H9 (cell line): ENCODE results near the gene CYP19A1. TPM values are rescaled to one million over a fixed set of nuclear protein-coding genes. Genes with fewer than 3 reads are reported as not detected.

Source experiments
- DNase-seq: peaks from one replicate; pipeline ENCODE4 v3.0.0-alpha.2; 2017
- H2AFZ ChIP-seq: one replicate; pipeline ENCODE4 v1.6.1; 2013; ENCODE audit warnings: mild to moderate bottlenecking, low read length, control low read depth, moderate library complexity
- H2AK5ac ChIP-seq: 2 replicates; pipeline ENCODE4 v1.6.1; 2013; ENCODE audit warnings: low read length, control low read depth, mixed read lengths; ENCODE audit not compliant: insufficient read length
- H2BK120ac ChIP-seq: one replicate; pipeline ENCODE4 v1.6.1; 2013; ENCODE audit warnings: low read depth, mild to moderate bottlenecking, low read length, control low read depth, inconsistent platforms; ENCODE audit not compliant: poor library complexity, severe bottlenecking
- H2BK12ac ChIP-seq: 2 replicates; pipeline ENCODE4 v1.6.1; 2013; ENCODE audit warnings: low read length, control low read depth, mixed read lengths, low read depth; ENCODE audit not compliant: insufficient read length
- H2BK15ac ChIP-seq: 2 replicates; pipeline ENCODE4 v1.6.1; 2013; ENCODE audit warnings: low read depth, low read length, control low read depth
- H2BK20ac ChIP-seq: one replicate; pipeline ENCODE4 v1.6.1; 2013; ENCODE audit warnings: low read depth, mild to moderate bottlenecking, low read length, control low read depth, inconsistent platforms; ENCODE audit not compliant: poor library complexity, severe bottlenecking
- H2BK5ac ChIP-seq: 2 replicates; pipeline ENCODE4 v1.6.1; 2013; ENCODE audit warnings: low read length, control low read depth, mixed read lengths; ENCODE audit not compliant: insufficient read length
- H3K14ac ChIP-seq: 2 replicates; pipeline ENCODE4 v1.6.1; 2013; ENCODE audit warnings: low read length, control low read depth; ENCODE audit not compliant: insufficient read depth
- H3K18ac ChIP-seq: 2 replicates; pipeline ENCODE4 v1.6.1; 2013; ENCODE audit warnings: low read depth, mild to moderate bottlenecking, mixed read lengths, low read length, control low read depth; ENCODE audit not compliant: insufficient read length
- H3K23ac ChIP-seq: 2 replicates; pipeline ENCODE4 v1.6.1; 2013; ENCODE audit warnings: low read length, control low read depth, mixed read lengths, low read depth; ENCODE audit not compliant: insufficient read length
- H3K23me2 ChIP-seq: 2 replicates; pipeline ENCODE4 v1.6.1; 2013; ENCODE audit warnings: low read depth, mild to moderate bottlenecking, mixed read lengths, low read length, control low read depth; ENCODE audit not compliant: insufficient read length, poor library complexity, severe bottlenecking
- H3K27ac ChIP-seq: 2 replicates; pipeline ENCODE4 v1.5.1; 2013; ENCODE audit warnings: low read length, control low read depth, mixed read lengths, low read depth; ENCODE audit not compliant: insufficient read length
- H3K27me3 ChIP-seq: 2 replicates; pipeline ENCODE4 v1.6.1; 2013; ENCODE audit warnings: low read length, control low read depth, inconsistent platforms; ENCODE audit not compliant: insufficient read depth
- H3K4ac ChIP-seq: 2 replicates; pipeline ENCODE4 v1.6.1; 2013; ENCODE audit warnings: low read depth, mild to moderate bottlenecking, control low read depth, inconsistent platforms, low read length, moderate library complexity
- H3K4me1 ChIP-seq: 2 replicates; pipeline ENCODE4 v1.6.1; 2013; ENCODE audit warnings: low read length, control low read depth, inconsistent platforms; ENCODE audit not compliant: insufficient read depth
- H3K4me2 ChIP-seq: 2 replicates; pipeline ENCODE4 v1.6.1; 2013; ENCODE audit warnings: low read length, control low read depth, mixed read lengths; ENCODE audit not compliant: insufficient read length, insufficient read depth
- H3K56ac ChIP-seq: 2 replicates; pipeline ENCODE4 v1.6.1; 2013; ENCODE audit warnings: low read depth, mild to moderate bottlenecking, mixed read lengths, low read length, control low read depth; ENCODE audit not compliant: insufficient read length
- H3K79me1 ChIP-seq: 2 replicates; pipeline ENCODE4 v1.6.1; 2013; ENCODE audit warnings: low read depth, mild to moderate bottlenecking, moderate library complexity, low read length, control low read depth, inconsistent platforms; ENCODE audit not compliant: insufficient read depth, poor library complexity, severe bottlenecking
- H3K79me2 ChIP-seq: 2 replicates; pipeline ENCODE4 v1.6.1; 2013; ENCODE audit warnings: low read length, control low read depth, inconsistent platforms; ENCODE audit not compliant: insufficient read depth
- H3K9ac ChIP-seq: 2 replicates; pipeline ENCODE4 v1.6.1; 2013; ENCODE audit warnings: low read length, control low read depth, mixed read lengths; ENCODE audit not compliant: insufficient read length; ENCODE audit errors: extremely low read depth
- H3K9me3 ChIP-seq: one replicate; pipeline ENCODE4 v1.6.1; 2013; ENCODE audit warnings: low read depth, low read length, inconsistent platforms; ENCODE audit not compliant: control insufficient read depth
- H3T11ph ChIP-seq: one replicate; pipeline ENCODE4 v1.6.1; 2013; ENCODE audit warnings: mild to moderate bottlenecking, low read length, control low read depth, inconsistent platforms
- H4K20me1 ChIP-seq: one replicate; pipeline ENCODE4 v1.6.1; 2013; ENCODE audit not compliant: control insufficient read depth, insufficient read length, insufficient read depth
- H4K5ac ChIP-seq: 2 replicates; pipeline ENCODE4 v1.6.1; 2013; ENCODE audit warnings: low read depth, mild to moderate bottlenecking, mixed read lengths, low read length, control low read depth; ENCODE audit not compliant: insufficient read length
- H4K8ac ChIP-seq: replicated peaks from 2 replicates; pipeline ENCODE4 v1.6.1; 2013; ENCODE audit warnings: low read length, control low read depth, mixed read lengths, low read depth; ENCODE audit not compliant: insufficient read length
- H4K91ac ChIP-seq: 2 replicates; pipeline ENCODE4 v1.6.1; 2013; ENCODE audit warnings: low read depth, mild to moderate bottlenecking, moderate library complexity, mixed read lengths, low read length, control low read depth; ENCODE audit not compliant: insufficient read length
- H3K27ac Mint-ChIP-seq, 3 experiments: 2 replicates in 2 of 3; 3 replicates in 1 of 3; pipeline ENCODE4 v1.8.0; 2020 to 2021; ENCODE audit warnings: mixed read lengths in 3 of 3, mild to moderate bottlenecking in 1 of 3, moderate library complexity in 1 of 3
- H3K27me3 Mint-ChIP-seq: 2 replicates; pipeline ENCODE4 v1.8.0; 2021; ENCODE audit warnings: low read depth, mild to moderate bottlenecking, moderate library complexity, mixed read lengths
- H3K36me3 Mint-ChIP-seq, 3 experiments: 2 replicates in 2 of 3; 3 replicates in 1 of 3; pipeline ENCODE4 v1.8.0; 2020 to 2021; ENCODE audit warnings: low read depth in 3 of 3, mixed read lengths in 3 of 3; ENCODE audit not compliant: insufficient read depth in 1 of 3
- H3K4me1 Mint-ChIP-seq, 2 experiments: 2 replicates each; pipeline ENCODE4 v1.8.0; 2020; ENCODE audit warnings: mixed read lengths in 2 of 2
- H3K4me3 Mint-ChIP-seq, 2 experiments: 2 replicates in 1 of 2; 3 replicates in 1 of 2; pipeline ENCODE4 v1.8.0; 2020 to 2021; ENCODE audit warnings: mild to moderate bottlenecking in 2 of 2, mixed read lengths in 2 of 2, moderate library complexity in 1 of 2
- H3K9me3 Mint-ChIP-seq, 2 experiments: 2 replicates in 1 of 2; 3 replicates in 1 of 2; pipeline ENCODE4 v1.8.0; 2020; ENCODE audit warnings: mild to moderate bottlenecking in 2 of 2, mixed read lengths in 2 of 2, moderate library complexity in 1 of 2
- WGBS: extraction: QIAGEN DNeasy Blood & Tissue Kit; methylation state at CpG from one replicate; pipeline ENCODE4 v1.1.7; 2013; ENCODE audit warnings: missing lambda C conversion rate, low lambda C conversion rate, mixed read lengths; ENCODE audit not compliant: insufficient read length; ENCODE audit errors: extremely low coverage; 5-methylcytosine and 5-hydroxymethylcytosine counted together
- total RNA-seq: library from RNA; stranded (reverse); gene quantifications from 2 replicates; pipeline ENCODE4 v1.2.1, GENCODE V29; 2021
- TF ChIP-seq, protein P1 (sequence below): fragments of 200-600 bp; sonication (generic); conservative IDR thresholded peaks from 3 replicates; pipeline ENCODE4 v1.8.0; 2021; ENCODE audit warnings: antibody characterized with exemption, mild to moderate bottlenecking

The CYP19A1 gene
- total RNA-seq, 1 experiment from 2014 or later = not detected

DNA sequence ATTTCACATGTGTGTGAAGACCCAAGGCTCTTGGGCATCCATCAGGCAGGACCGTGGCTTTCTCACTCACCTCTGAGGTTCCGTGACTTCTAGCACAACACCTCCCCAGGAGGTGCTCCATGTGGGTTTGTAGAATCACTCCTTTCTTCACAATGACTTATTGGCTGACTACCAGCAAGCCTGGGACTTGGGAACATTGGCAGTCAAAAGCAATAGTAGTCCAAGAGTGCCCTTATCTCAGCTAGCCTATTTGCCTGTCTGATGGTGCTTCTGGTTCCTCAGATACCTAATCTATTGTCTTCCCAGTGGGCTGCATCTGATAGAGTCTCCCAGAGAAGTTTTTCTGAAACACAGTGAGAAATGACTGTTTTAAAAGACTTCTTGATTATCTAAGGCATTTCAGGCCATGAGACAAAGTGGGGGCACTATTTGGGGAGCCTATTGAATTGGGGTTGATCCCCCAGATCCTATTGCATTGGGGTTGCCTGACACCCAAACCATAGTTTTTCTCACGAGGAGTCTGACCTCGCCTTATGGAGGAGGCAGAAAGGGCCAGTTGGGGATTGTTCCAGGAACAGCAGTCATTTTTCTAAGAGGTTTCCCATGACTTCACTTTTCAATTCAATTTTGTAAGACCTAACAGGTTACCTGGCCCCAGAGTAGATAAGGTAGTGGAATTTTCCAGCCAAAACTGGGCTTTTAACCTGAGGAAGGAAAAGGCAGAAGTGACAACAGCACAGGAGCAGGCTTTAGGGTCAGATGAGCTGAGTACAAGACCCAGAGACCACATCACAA, 88.0 kb downstream of the CYP19A1 start:
- Histone ChIP-seq H3K79me2 (no peaks in the 10 kb centered on the region), H3K4me1 (no peaks in the 10 kb centered on the region), H2BK5ac (no peak overlapping the region), H2BK20ac (no peak overlapping the region), H4K20me1 (no peaks in the 10 kb centered on the region), H4K8ac (no peak overlapping the region), H2AK5ac (no peak overlapping the region), H4K5ac (no peak overlapping the region), H3K27me3 (no peaks in the 10 kb centered on the region), H2AFZ (no peak overlapping the region), H2BK120ac (no peak overlapping the region), H3K56ac (no peak overlapping the region), H3K9ac (no peak overlapping the region), H3K27ac (no peak overlapping the region), H3K79me1 (no peaks in the 10 kb centered on the region), H3K14ac (no peak overlapping the region), H3K9me3 (no peaks in the 10 kb centered on the region), H3T11ph (no peak overlapping the region), H2BK12ac (no peak overlapping the region), H3K18ac (no peak overlapping the region), H2BK15ac (no peak overlapping the region), H3K4ac (no peak overlapping the region), H3K23ac (no peak overlapping the region), H3K4me2 (no peak overlapping the region), H3K23me2 (no peaks in the 10 kb centered on the region), H4K91ac (no peak overlapping the region)
- WGBS = no CpG with 5 or more reads among the region's 4 CpGs
- Mint-ChIP-seq H3K27ac (peak overlapping the region in 1 of 3 experiments; percentile 45; a peak in 1 of 7 replicates), H3K9me3 (no peaks in the 10 kb centered on the region), H3K27me3 (0 out of 2 replicates have a peak, but pooled peaks cover 2% of the 10 kb centered on the region), H3K4me1 (no peaks in the 10 kb centered on the region), H3K4me3 (no peak overlapping the region), H3K36me3 (no peaks in the 10 kb centered on the region; a peak in 1 of 7 replicates)
- TF ChIP-seq, protein P1, sequence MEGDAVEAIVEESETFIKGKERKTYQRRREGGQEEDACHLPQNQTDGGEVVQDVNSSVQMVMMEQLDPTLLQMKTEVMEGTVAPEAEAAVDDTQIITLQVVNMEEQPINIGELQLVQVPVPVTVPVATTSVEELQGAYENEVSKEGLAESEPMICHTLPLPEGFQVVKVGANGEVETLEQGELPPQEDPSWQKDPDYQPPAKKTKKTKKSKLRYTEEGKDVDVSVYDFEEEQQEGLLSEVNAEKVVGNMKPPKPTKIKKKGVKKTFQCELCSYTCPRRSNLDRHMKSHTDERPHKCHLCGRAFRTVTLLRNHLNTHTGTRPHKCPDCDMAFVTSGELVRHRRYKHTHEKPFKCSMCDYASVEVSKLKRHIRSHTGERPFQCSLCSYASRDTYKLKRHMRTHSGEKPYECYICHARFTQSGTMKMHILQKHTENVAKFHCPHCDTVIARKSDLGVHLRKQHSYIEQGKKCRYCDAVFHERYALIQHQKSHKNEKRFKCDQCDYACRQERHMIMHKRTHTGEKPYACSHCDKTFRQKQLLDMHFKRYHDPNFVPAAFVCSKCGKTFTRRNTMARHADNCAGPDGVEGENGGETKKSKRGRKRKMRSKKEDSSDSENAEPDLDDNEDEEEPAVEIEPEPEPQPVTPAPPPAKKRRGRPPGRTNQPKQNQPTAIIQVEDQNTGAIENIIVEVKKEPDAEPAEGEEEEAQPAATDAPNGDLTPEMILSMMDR = no peak
- DNase-seq = no peak
